Stimulated activated CD8-positive, alpha-beta memory T cell treated with anti-CD3 and anti-CD28 coated beads, Interleukin-7, amount 100 ng/mL, for 1 hour (primary cell): ENCODE data around the gene ADI1.
A peak's percentile ranks its signal among the peaks of the same experiment; 100 is the strongest.
"Not testable (repeated sequence)": the region's sequence is repeated elsewhere in the genome, so short reads cannot be mapped to it uniquely, and the experiment has no call there.

Experiments
- DNase-seq, 2 donors: peaks; one replicate each; pipeline ENCODE4 v3.0.0-alpha.2; 2020; ENCODE audit warnings: low read depth in 2 of 2

The ADI1 gene

DNA sequence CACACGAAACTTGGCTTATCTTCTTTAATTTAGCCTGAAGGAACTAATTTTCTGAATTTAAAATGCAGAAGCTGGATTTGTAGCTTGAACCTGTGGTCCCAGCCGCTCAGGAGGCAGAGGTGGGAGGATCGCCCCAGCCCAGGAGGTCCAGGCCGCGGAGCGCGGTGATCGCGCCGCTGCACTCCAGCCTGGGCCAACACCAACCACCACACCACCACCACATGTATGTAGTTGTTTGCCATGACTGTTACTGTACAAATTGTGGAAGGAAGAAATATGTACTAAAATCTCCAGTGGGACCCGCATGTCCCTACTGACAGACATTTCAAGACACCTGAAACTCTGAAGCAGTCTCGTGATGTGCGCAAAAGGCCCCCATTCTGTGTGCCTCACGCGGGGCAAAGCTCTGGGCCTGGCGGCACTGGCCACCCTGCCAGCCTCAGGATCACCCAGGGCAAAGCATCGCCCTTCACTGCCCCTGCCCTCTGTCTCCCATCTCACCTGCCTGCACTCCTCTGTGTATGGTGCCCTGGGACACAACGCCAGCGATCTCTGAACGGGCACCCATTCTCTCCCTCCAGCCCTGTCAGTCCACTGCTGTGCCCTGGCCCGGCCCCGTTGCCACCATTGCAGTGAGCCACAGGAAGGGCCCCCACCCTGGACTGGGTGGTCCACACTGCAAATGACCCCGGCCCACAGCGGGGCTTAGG, 10.1 kb upstream of the ADI1 start:
- DNase-seq = no peak

DNA sequence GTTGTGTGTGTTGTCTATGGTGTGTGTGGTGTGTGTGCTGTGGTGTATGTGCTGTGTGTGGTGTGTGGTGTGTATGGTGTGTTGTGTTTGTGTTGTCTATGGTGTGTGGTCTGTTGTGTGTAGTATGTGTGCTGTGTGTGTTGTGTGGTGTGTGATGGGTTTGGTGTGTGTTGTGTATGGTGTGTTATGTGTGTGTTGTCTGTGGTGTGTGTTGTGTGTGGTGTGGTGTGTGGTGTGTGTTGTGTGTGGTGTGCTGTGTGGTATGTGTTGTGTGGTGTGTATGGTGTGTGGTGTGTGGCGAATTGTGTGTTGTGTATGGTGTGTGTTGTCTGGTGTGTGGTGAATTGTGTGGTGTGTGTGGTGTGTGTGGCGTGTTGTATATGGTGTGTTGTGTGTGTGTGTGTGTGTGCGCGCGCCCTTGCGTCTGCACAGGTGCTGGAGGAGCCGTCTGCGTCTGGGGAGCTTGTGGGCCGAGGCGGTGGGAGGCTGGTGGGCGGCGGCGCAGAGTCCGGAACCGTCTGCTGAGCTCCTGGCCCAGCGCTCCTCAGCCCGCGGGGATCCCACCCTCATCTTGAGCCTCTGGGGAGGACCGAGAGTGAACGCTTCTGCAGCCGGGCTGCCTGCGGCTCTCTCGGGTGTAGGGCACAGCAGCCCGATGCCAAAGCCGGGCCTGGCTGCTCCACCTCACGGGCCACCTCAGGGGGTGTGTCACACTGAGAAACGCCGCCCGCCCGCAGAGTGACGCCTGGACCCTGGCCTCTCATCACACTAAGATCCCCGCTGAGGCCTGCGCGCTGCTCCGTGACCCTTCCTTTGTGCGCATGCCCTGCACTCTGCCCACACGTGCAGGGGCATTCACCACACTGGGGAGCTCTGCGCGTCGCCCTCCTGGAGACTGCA, 8.8 kb upstream of the ADI1 start:
- DNase-seq = no peak

GRCh38 chr2:3526871-3527270, 7.5 kb upstream of the ADI1 start:
- no peak for DNase-seq

GRCh38 chr2:3523551-3524041, 4.3 kb upstream of the ADI1 start:
- no peak for DNase-seq

DNA sequence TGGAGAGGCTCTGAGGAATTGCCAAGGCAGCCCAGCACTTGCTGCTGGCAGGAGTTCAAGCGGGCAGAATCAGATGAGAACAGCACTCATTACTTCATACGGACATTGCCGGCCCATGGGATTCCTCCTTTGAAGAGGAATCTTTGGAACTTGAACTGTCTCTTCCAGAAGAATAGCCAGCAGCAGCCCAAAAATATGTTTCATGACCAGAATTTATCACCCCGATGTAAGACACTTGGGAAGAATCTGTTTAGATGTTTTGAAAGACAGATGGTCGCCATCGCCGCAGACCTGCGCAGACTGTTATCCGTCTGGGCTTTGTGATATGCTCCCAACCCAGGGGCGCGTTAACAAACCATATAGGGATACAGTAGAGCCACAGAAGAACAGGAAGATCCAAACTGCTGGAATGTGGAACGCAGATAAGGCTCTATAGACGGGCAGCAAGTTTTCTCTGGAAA, 3.7 kb upstream of the ADI1 start:
- DNase-seq = no peak

GRCh38 chr2:3520591-3520990, 1.3 kb upstream of the ADI1 start:
- no peak for DNase-seq

DNA sequence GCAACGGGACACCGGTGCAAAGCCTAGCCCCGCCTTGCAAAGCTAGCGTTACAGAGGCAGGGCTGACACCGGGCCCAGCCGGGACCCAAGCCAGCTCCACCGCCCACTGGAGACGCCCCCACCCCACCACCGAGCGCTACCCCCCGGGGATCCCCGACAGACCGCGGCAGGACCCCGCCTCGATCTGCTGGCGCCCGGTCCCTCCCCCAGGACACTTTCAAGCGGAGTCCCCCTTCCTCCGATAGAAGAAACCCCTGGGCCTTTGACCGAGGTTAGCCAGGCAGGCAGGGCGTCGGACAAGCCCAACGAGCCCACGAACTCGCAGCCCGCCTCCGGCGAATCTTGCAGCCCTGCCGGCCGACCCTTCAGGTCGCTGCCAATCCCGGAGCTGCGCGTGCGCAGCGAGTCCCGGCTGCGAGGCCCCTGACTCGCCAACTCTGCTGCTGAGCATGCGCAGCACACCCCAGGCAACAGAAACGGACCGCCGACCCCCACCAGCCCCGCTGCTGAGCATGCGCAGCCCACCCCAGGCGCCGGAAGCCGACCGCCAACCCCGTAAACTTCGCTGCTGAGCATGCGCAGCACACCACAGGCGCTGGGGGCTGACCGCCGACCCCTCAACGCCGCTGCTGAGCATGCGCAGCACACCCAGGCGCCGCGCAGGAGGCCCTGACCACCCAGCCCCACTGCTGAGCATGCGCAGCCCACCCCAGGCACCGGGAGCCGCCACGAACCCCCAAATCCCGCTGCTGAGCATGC, 656 bp downstream of the ADI1 start:
- peak; percentile 97 to 98 for DNase-seq

DNA sequence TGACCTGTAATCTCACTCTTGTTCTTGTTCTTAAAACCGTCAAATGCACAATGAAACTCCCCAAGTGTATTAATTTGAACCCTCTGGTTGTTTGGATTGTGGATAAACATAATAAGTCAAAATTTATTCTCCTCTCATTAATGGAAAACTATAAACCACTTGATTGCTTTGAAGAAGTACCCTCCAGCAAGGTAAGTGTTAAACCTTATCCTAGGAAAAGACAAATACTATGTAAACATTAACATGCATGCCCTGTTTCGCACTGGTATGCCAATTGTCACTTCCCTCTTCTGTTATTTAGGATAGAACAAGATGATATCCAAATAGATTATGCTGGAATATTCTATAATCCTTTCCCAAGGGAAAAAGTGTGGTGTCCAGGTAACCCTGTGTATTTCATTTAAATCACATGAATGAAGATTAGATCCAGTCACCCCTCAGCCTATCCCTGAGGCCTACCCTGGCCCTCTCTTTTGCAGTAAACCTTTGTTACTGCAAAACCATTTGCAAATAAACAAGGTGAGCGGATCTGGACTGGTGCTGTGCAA, 1.3 kb downstream of the ADI1 start:
- no peak for DNase-seq

- DNase-seq = no peak
These were observed 2.5 kb downstream of the ADI1 start for GRCh38 chr2:3516831-3517230.

DNA sequence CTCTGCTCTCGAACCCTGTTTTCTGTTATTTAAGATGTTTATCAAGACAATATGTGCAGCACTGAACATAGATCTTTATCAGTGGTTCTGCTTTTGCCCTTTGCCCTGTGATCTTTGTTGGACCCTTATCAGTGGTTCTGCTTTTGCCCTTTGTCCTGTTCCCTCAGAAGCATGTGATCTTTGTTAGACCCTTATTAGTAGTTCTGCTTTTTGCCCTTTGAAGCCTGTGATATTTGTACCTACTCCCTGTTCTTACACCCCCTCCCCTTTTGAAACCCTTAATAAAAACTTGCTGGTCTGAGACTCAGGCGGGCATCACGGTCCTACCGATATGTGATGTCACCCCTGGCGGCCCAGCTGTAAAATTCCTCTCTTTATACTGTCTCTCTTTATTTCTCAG, 3.9 kb downstream of the ADI1 start:
- DNase-seq = not testable (repeated sequence)

- no peak for DNase-seq
These were observed 6.1 kb downstream of the ADI1 start for GRCh38 chr2:3513026-3513810.

DNA sequence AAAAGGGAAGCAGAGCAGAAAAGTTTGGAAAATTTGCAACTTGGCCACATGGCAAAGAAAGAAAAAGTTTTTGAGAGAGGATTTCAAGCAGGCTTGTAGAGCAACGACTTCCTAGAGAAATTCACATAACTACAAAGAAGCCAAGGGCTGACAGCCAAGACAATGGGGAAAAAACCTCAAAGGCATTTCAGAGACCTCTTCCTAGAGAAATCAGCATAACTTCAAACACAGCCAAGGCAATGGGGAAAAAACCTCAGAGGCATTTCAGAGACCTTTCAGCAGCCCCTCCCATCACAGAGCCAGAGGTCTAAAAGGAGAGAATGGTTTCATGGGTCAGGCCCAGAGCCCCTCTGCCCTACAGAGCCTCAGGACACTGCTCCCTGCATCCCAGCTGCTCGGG, 7.2 kb downstream of the ADI1 start:
- DNase-seq = no peak

DNA sequence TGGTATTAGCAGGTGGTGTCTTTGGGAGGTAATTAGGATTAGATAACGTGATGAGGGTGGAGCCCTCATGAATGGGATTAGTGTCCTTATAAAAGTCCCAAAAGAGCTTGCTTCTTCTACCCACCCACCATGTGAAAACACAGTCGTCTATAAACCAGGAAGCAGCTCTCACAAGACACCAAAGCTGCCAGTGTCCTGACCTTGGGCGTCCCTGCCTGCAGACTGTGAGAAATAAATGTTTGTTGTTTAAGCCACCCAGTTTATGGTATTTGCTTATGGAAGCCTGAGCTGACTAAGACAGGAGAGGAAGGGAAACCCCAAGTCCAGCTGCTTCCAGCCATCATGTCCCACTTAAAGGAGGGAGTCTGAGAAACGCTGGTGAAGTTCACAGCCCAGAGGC, 13.6 kb downstream of the ADI1 start:
- no peak for DNase-seq

GRCh38 chr2:3504741-3505140, 14.6 kb downstream of the ADI1 start:
- no peak for DNase-seq

- DNase-seq = no peak
These were observed 15.8 kb downstream of the ADI1 start for GRCh38 chr2:3503483-3503882.

DNA sequence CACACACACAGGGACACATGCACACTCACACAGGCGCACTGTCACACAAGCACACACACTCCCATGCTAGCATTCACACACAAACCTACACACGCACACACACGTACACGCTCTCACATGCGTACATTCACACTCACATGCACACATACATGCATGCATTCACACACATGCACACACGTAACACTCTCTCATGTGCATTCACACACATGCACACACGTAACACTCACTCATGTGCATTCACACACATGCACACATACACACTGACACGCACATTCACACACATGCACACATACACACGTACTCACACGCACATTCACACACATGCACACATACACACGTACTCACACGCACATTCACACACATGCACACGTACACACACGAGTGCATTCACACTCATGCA, 16.3 kb downstream of the ADI1 start:
- no peak for DNase-seq

- DNase-seq = no peak
These were observed 18.9 kb downstream of the ADI1 start for GRCh38 chr2:3500326-3500899.

DNA sequence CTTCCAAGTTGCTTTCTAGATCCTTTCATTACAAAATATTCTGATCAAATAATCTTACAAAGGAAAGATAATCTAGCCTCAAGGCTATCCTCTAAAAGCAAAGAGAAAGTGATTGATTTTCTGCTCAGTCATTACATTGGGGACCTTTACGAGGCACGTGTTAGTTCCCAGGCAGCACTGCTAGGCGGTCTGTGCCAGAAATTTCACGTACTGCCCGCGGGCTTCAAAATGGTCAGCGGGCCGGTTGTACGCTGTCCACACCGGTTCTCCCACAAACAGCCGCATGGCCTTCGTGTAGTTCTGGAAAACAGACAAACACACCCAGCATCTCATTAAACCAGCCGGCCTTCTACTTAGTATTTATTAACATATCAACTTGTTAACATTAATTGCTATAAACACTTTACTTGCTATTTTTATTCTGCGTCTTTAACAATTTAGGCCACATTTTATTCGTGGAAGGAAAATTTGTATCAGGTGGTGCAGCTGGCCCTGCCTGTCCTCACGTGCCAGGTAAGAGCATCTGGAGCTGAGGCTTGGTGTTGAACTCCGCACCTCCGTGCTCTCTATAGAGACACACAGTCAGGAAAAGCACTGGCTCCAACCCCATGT, 20.4 kb downstream of the ADI1 start:
- no peak for DNase-seq

- DNase-seq = not testable (repeated sequence)
These were observed 22.6 kb downstream of the ADI1 start for GRCh38 chr2:3496708-3497080.

- DNase-seq = no peak
These were observed 24.2 kb downstream of the ADI1 start for GRCh38 chr2:3494984-3495666.
